ENCODE data around the gene CACNA1E.

DNA sequence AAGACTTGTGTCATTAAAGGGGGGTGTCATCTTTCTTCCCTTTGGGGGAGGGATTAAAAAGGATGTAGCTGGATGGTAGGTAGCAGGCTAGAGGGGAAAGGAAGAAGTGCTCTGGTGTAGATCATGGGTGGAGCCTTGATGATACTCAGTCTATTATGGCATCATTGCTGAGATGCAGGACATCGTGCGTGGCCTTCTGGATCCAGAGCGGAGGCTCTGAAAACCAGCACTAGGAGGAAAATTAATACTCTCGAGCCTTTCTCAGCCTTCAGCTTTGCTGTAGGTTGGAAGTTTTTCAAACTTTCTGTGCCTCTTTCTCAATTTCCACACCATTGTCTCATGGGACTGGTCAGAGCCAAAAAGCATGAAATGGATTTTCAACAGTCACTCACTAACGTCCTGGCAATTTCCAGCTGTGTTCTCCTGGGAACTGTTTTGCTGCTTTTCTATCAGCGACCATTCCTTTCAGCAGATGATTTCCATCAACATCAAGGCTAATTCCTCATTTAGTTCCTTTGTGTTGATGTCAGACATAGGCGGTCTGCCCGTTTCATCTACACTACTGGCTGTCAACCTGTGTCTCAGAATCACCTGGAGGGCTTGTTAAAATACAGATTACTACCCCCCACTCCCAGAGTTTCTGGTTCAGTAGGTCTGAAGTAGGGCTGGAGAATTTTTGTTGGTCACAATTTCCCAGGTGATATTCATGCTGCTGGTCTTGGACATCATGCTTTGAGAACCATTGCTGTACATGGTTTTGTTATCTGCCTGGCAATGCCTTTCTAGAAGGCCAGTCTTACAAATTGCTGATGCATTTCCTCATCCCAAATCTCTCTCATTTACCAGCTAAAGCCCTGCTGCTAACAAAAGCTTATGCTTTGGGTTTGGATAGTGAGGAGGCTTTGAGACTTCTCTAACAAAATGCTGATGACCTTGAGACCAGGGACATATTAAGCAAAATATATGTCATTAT, 7.7 kb downstream of the CACNA1E start:
- TF ChIP-seq, protein P1, sequence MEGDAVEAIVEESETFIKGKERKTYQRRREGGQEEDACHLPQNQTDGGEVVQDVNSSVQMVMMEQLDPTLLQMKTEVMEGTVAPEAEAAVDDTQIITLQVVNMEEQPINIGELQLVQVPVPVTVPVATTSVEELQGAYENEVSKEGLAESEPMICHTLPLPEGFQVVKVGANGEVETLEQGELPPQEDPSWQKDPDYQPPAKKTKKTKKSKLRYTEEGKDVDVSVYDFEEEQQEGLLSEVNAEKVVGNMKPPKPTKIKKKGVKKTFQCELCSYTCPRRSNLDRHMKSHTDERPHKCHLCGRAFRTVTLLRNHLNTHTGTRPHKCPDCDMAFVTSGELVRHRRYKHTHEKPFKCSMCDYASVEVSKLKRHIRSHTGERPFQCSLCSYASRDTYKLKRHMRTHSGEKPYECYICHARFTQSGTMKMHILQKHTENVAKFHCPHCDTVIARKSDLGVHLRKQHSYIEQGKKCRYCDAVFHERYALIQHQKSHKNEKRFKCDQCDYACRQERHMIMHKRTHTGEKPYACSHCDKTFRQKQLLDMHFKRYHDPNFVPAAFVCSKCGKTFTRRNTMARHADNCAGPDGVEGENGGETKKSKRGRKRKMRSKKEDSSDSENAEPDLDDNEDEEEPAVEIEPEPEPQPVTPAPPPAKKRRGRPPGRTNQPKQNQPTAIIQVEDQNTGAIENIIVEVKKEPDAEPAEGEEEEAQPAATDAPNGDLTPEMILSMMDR (conservative IDR thresholded peaks at IDR 0.05; ENCODE audit: low read length): no peak
- TF ChIP-seq EZH2phosphoT487 (IDR thresholded peaks at IDR 0.05; ENCODE audit: borderline replicate concordance, low read depth, low read length): no peak

Data from OCI-LY7 (cell line).